Kidney (tissue), 14 donors: Measurements from ENCODE around the gene CHMP1A. TPM values are rescaled to one million over a fixed set of nuclear protein-coding genes. Genes with fewer than 3 reads are reported as not detected.

Source experiments
- DNase-seq, 5 donors: peaks; one replicate each; pipeline ENCODE4 v3.0.0-alpha.2; 2013 to 2020
- FAIRE-seq: peaks from 2 replicates; lab custom pipeline; 2012; peaks lifted over from hg19 to GRCh38; lab: Jason Lieb, UNC
- H3K27ac ChIP-seq, 2 donors: one replicate each; pipeline ENCODE4 v1.7.0; 2013; ENCODE audit warnings: low read depth in 2 of 2, low read length in 2 of 2, inconsistent platforms in 1 of 2
- H3K27me3 ChIP-seq: one replicate; pipeline ENCODE4 v1.7.1; 2013; ENCODE audit warnings: low read length, inconsistent platforms; ENCODE audit not compliant: control insufficient read depth, insufficient read depth
- H3K36me3 ChIP-seq, 3 donors: one replicate each; pipeline versions ENCODE4 v1.7.0 to v1.7.1; 2013; ENCODE audit warnings: low read length in 3 of 3, control low read depth in 1 of 3, inconsistent platforms in 1 of 3; ENCODE audit not compliant: insufficient read depth in 3 of 3, control insufficient read depth in 2 of 3
- H3K4me1 ChIP-seq, 3 donors: one replicate each; pipeline versions ENCODE4 v1.7.0 to v1.7.1; 2013; ENCODE audit warnings: low read length in 3 of 3, inconsistent platforms in 1 of 3, low read depth in 1 of 3; ENCODE audit not compliant: control insufficient read depth in 2 of 3, insufficient read depth in 2 of 3
- H3K4me3 ChIP-seq, 3 donors: one replicate each; pipeline versions ENCODE4 v1.7.0 to v1.8.1; 2013; ENCODE audit warnings: low read length in 3 of 3, control low read depth in 1 of 3, inconsistent platforms in 1 of 3
- H3K9ac ChIP-seq, 3 donors: one replicate each; pipeline versions ENCODE4 v1.7.0 to v1.7.1; 2013; ENCODE audit warnings: low read length in 3 of 3, control low read depth in 1 of 3, inconsistent platforms in 1 of 3
- H3K9me3 ChIP-seq, 3 donors: one replicate each; pipeline versions ENCODE4 v1.7.0 to v1.7.1; 2013; ENCODE audit warnings: low read length in 3 of 3, control low read depth in 1 of 3, inconsistent platforms in 1 of 3; ENCODE audit not compliant: control insufficient read depth in 2 of 3, insufficient read depth in 1 of 3
- intact Hi-C: fragments of 100-400 bp; cut with DNase I; formaldehyde crosslinking; loops from one replicate; pipeline ENCODE4 v1.11.1; 2022
- polyA plus RNA-seq: library from polyadenylated mRNA; stranded (reverse); fragments of 350-450 nt; fragmentation: Illumina TruSeq; extraction: RNeasy Lipid Tissue Mini Kit (QIAGEN cat#74804); gene quantifications from one replicate; pipeline ENCODE4 v1.2.3, GENCODE V29; 2014; ENCODE audit warnings: low read depth, low replicate concordance; ENCODE audit not compliant: insufficient read depth
- total RNA-seq: library from RNA; stranded (reverse); fragmentation: NEBNext Ultra II Directional; extraction: Animal tissue kit (Norgen Biotek cat#: 25700); gene quantifications from one replicate; pipeline ENCODE4 v1.2.1, GENCODE V29; 2021
- TF ChIP-seq, protein P1 (sequence below): IDR thresholded peaks from 3 replicates; pipeline ENCODE4 v1.5.1; 2012; ENCODE audit warnings: mild to moderate bottlenecking, moderate library complexity, borderline replicate concordance; ENCODE audit not compliant: insufficient read depth; ENCODE audit errors: extremely low read depth
- donor health status: control.
- donor health status: control.
- donor health status: control.
- donor health status: control.
- donor health status: control.
- donor health status: DM: yes; HTN: yes; CAD: no.
- donor health status: Normal renal cell carcinoma (clear cell type).

CHMP1A gene
- total and polyA plus RNA-seq, 2 donors from 2014 or later = 71.3 to 96.1 TPM

DNA sequence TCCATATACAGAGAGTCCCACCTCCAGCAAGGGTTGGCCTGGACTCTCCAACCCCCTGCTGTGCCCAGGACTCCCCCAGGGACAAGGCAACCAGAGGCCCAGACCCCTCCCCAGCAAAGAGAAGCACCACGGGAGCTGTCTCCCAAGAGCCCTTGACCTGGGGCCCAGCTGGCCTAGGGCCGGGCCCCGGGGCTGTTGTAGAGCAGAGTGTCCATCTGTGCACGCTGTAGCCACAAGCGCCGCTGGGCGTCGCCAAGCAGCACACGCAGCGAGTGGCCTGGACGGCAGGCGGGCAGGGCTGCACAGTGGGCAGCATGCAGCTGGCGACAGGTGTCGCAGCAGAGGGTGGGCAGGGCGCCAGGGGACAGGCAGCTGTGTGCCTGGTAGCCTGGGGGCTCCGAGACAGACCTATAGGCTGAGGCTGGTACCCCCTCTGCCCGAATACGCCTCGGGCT is 39.7 kb upstream of the CHMP1A start:
- TF ChIP-seq, protein P1, sequence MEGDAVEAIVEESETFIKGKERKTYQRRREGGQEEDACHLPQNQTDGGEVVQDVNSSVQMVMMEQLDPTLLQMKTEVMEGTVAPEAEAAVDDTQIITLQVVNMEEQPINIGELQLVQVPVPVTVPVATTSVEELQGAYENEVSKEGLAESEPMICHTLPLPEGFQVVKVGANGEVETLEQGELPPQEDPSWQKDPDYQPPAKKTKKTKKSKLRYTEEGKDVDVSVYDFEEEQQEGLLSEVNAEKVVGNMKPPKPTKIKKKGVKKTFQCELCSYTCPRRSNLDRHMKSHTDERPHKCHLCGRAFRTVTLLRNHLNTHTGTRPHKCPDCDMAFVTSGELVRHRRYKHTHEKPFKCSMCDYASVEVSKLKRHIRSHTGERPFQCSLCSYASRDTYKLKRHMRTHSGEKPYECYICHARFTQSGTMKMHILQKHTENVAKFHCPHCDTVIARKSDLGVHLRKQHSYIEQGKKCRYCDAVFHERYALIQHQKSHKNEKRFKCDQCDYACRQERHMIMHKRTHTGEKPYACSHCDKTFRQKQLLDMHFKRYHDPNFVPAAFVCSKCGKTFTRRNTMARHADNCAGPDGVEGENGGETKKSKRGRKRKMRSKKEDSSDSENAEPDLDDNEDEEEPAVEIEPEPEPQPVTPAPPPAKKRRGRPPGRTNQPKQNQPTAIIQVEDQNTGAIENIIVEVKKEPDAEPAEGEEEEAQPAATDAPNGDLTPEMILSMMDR = no peak
- peaks cover 0 to 12% (median 5%) of the 10 kb centered on the region in 3 donors for H3K4me1 ChIP-seq
- peaks cover 0 to 18% (median 5%) of the 10 kb centered on the region in 3 donors for H3K36me3 ChIP-seq
- intact Hi-C loops = no loop called here
- H3K4me3 ChIP-seq = no peak overlapping the region
- H3K9ac ChIP-seq = no peak overlapping the region
- DNase-seq = no peak
- H3K9me3 ChIP-seq = no peaks in the 10 kb centered on the region
- H3K27me3 ChIP-seq = no peaks in the 10 kb centered on the region
- H3K27ac ChIP-seq = no peak overlapping the region
- FAIRE-seq = no peak

DNA sequence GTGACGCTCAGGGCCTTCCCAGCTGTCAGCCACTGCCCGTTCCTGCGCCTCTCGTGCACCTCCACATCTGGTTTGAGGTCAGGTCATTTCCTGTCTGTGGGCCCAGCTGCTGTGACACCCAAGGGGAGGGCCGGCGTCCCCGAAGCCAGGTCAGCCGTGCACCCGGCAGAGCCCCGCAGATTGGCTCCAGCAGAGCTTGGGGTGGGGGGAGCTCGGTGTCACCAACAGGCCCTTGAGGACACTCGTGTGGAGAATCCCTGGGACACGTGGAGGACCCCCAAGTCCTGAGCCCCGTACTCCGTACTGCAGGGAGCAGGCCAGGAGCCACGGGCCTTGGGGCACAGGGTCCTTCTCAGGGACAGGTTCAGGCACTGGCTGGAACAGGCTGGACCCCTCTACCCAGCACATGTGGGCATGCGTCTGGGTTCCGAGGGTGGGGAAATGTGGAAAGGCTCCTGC is 39.2 kb upstream of the CHMP1A start:
- Histone ChIP-seq H3K4me3 (no peak overlapping the region), H3K9ac (no peak overlapping the region), H3K9me3 (no peaks in the 10 kb centered on the region), H3K27ac (no peak overlapping the region), H3K36me3 (peaks cover 0 to 22% (median 5%) of the 10 kb centered on the region in 3 donors), H3K4me1 (peaks cover 0 to 11% (median 5%) of the 10 kb centered on the region in 3 donors), H3K27me3 (no peaks in the 10 kb centered on the region)
- TF ChIP-seq, protein P1 = no peak
- intact Hi-C loops = no loop called here
- FAIRE-seq (no peak), DNase-seq (peak in 3 of 5 donors; percentile 30 to 80 (median 56))

DNA sequence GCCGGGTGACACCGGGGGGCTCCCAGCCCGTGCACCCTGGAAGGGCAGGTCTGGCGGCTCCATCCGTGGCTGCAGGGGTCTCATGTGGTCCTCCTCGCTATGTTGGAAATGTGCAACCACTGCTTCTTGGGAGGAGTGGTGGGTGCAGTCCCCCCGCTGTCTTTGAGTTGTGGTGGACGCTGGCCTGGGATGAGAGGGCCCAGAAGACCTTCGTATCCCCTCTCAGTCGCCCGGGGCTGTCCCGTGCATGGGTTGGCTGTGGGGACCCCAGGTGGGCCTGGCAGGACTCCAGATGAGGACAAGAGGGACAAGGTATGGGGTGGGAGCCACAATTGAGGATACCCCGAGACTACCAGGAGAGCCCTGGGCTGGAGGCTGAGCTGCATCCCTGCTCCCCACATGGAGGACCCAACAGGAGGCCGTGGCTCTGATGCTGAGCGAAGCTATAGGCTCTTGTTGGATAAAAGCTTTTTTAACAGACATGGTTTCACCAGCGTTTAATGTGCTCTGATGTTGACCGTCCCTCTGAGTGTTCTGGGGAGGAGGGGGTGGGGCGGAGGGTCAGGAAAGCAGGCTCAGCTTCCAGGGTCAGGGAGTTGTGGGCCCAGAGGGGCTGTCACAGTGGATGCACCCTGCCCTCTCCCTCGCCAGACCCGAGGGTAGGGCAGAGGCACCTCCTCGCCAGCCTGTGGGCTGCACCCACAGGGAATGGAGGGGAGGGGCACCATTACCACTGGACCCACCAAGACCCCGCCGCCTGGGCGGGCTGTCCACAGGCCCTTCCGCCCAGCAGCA is 38.6 kb upstream of the CHMP1A start:
- FAIRE-seq = no peak
- peaks cover 3 to 28% (median 10%) of the 10 kb centered on the region in 3 donors for H3K36me3 ChIP-seq

More for the DNA sequence above, 38.6 kb upstream of the CHMP1A start:
- Histone ChIP-seq H3K9ac (no peak overlapping the region), H3K4me1 (peaks cover 0 to 11% (median 5%) of the 10 kb centered on the region in 3 donors), H3K4me3 (no peak overlapping the region), H3K9me3 (no peaks in the 10 kb centered on the region), H3K27me3 (no peaks in the 10 kb centered on the region), H3K27ac (no peak overlapping the region)
- intact Hi-C loops = no loop called here
- TF ChIP-seq, protein P1 = no peak
- peak in 3 of 5 donors; percentile 33 to 72 (median 50) for DNase-seq
